GM21515 (cell line): Measurements from ENCODE around the gene POGZ.

Source experiments
- ATAC-seq: cut with Tn5 transposase; IDR thresholded peaks from one replicate; pipeline ENCODE4 v1.9.1; 2021; ENCODE audit not compliant: unreplicated experiment

The POGZ gene

DNA sequence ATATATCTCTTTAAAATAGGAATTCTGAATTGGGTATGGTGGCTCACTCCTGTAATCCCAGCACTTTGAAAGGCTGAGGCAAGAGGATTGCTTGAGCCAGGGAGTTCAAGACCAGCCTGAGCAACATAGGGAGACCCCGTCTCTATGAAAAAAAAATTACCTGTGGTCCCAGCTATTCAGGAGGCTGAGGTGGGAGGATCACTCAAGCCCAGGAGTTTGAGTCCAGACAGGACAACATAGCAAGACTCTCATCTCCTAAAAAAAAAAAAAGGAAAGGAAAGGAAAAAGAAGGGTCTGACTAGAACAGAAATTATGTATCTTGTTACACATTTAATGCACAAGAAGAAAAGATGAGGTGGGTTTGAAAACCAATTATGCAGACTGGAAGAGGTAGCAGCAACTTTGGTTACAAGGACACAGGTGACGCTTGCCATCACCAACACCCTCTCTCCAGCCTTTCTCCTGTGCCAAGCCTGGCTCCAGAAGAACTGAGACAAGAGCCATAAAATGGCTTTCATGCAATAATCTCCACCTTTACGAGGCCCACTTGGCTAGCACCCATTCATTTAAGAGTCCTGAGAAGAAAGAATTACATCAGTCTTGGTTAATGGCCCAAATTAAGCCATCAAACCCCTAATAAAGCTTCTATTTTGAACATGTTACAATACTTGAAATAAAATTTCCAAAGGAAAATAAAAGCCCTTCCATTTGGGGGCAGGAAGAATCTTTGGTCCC lies 82.0 kb downstream of the POGZ start:
- ATAC-seq: no peak

DNA sequence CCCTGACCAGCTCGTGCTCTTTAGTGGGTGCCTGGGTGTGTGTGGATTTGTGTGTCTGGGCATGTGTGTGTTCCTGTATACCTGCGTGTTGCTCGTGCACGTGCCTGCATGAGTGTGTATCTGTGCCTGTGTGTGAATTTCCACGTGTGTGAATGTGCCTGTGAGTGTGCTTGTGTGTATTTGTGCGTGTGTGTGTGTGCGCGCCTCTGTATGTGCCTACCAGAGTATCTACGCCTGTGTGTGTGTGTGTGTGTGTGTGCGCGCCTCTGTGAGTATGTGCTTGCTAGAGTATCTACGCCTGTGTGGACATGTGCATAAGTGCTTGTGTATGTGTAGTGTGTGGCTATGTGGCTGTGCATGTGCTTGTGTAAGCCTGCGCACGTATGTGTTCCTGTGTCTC lies 86.1 kb downstream of the POGZ start:
- no peak for ATAC-seq

DNA sequence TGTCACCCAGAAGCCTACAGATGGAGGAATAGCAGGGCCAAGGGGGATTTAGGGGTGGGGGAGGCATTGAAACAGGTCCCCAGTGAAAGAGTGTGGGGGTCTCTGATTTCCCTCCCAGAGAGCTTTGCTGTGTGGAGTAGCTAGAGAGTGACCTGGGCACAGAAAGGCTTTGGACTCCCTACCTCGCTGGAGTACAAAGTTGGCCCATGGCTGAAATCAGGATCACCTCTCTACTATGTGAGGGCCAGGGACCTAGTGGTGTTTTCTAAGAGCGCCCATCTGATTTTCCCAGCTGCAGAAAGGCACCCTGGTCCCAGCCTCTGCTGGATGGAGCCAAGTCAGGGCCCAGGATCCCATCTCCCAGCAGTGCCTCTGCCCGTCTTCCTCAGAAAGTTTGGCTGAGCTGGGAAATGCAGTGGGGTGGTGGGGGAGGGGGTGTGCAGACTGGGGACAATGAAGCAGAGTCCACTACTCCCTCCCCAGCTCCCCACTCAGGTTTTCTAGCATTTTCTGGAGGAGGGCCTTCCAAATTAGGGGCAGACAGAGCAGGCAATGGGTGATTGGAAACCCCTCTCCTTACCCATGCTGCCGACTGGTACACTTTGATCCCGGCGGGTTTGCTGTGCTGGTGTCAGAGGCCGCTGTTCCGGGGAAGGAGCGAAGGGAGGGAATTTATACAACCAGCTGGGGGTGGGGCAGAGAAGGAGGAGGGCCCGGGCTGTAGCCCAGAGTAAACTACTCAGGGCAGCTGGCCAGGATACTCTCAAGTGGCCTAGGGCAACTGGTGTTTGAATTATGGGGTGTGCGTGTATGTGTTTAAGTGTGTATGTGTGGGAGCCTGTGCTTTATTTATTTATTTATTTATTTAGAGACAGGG lies 87.0 kb downstream of the POGZ start, which contains the start of gene SELENBP1:
Gene SELENBP1, minus strand, starts transcription at position 648 of the 877 bp plus-strand sequence. Its CDS starts 64 bp downstream, at position 584.
- no peak for ATAC-seq

DNA sequence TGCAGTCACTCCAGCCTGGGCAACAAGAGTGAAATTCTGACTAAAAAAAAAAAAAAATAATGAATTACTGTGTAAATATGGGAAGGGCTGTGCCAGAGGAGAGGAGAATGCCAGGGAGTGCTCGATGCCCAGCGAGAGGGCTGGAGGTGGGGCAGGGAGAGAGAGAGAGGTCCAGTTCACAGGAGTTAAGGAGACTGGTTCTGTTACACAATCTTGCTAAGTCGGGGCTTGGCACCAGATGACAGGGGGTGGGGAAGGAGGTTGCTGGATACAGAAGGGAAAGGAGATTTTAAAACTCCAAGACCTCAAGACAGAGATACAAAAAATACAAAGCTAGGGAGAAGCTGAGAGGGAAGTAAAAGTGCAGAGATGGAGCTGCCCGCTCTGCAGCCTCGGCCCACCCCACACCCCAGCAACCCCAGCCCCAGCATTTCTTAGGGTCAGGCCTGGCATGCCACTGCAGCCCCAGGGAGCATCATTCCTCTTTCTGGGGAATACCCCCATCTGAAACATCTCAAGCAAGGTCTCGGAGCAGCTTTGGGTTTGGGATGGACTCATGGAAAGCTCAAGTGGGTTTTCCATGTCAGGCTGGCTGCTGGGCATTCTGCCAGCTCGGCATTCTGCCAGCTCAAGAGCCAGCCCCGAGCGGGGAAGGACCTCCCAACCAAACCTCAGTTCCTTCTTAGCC lies 87.8 kb downstream of the POGZ start:
- no peak for ATAC-seq

DNA sequence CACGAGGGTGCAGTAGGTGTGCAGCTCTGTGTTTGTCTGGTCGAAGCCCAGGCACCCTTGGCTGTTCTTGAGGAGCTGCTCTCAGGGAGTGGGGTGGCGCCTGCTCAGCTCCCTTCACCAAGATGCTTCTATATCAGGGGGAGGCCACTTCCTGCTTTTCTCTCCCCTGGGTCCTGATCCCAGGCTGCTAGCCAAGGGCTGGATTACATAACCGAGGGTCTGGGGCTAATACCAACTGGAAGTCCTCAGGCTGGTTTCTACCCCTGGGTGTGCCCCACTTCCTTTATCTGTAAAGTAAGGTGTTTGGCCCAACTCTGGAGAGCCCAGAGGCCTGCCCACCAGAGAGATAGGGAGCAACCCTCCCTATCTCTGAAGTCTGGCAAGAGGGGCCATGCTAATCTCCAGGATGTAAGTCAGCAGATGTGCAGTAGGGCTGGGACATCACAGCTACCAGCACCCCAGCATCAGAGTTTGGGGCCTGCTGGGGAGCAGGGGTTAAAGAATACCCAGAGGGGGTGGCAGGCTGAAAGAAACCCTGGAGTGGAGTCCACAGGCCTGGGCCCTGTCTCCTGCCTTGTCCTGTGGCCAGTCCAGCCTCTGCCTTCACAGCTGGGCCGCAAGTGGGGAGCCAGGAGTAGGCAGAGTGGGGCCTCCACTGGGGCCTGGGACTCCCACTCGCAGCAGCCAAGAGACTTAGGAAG lies 88.9 kb downstream of the POGZ start:
- no peak for ATAC-seq

DNA sequence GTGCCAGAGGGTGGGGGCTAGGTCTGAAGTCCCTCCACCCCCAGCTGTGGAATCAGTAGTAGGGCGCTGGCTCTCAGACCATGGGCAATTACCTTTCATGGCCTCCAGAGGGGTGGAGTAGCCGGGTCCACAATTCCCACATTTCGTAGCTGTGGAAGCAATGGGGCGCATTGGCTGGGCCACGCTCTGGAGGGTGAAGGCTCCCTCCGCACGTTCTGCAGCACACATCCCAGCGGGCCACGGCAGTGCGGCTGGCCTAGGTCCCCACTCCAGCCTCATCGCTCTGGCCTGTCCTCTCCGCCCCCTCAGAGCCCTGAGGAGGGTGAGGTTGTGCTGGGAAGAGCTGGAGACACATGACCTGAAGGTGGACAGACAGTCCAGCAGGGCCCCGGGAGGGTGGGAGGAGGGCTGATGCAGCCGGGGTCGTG lies 89.7 kb downstream of the POGZ start:
- no peak for ATAC-seq

DNA sequence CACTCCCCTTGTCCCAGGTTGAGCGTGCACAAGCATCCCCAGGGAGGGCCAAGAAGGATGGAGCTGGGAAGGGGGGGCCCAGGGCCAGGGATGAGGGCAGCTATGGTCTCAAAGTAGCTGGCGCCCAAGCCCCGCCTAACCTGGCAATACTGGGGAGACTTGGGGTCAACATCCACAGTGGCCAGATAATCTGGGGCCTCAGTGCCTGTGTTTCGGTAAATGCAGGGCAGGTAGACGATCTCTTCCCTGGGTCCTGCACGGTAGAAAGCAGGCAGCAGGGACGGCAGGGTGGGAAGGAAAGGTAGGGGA lies 90.0 kb downstream of the POGZ start:
- no peak for ATAC-seq

DNA sequence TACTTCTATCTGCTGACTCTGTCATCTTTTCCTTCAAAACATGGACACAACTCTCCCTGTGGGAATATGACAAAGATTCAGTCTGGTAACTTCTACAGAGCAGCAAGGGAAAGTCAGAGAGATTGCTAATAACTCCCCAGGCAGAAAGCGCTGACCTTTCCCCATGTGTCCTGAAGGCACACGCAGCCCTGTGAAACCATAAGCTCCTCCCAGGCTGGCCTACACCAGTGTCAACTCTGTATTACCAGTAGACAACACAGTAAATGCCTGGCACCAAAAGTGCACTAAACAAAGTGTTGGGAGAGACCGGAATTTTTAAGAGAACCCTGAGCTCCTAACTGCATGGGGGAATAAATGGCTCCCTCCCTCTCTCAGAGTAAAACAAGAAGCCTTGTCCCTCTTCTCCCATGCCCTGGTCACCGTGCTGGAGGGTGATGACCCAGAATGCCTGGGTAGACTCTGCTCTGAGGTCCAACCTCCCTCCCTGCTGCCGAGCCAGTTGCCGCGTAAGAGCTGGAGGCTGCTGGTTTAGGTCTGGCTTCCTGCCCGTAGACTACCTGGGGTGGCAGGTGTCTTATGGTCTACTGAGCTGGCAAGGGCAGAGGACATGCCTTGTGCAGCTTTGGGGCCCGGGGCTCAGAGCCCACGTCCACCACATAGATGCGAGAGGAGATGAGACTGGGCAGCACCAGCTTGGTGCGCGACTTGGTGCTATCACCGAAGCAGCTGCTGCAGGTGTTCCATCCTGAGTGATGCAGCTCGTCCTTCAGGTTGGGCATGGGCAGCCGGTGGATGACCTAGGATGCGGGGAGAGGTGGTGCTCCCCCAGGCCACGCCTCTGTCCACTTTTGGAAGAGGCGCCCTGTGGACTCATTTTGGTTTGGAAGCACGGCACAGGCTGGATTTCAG lies 90.6 kb downstream of the POGZ start:
- no peak for ATAC-seq

DNA sequence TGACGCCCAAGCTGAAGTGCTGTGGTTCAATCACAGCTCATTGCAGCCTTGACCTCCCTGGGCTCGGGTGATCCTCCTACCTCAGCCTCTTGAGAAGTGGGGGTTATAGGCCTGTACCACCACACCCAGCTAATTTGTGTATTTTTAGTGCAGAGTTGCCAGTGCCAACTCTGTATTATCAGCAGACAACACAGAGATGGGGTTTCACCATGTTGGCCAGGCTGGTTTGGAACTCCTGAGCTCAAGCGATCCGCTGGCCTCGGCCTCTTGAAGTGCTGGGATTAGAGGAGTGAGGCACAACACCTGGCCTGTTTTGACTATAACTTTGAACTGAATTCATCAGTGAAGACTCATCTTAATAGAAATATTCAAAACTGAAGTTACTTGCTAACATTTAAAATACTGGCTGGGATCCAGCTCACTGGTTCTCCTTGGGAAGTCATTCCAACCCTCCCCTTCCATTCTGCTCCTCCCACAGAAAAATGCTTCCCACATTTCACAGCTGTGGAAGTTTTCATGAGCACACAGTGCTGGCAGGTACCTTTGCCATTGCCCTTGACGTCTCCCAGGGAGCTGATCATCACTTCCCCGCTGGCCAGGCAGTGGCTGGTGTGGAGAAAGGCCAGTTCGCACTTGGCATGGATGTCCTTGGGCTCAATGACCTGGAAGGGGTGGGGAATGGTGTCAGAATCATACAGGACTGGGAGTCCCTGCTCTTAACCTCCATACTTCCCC lies 91.5 kb downstream of the POGZ start:
- ATAC-seq: no peak

DNA sequence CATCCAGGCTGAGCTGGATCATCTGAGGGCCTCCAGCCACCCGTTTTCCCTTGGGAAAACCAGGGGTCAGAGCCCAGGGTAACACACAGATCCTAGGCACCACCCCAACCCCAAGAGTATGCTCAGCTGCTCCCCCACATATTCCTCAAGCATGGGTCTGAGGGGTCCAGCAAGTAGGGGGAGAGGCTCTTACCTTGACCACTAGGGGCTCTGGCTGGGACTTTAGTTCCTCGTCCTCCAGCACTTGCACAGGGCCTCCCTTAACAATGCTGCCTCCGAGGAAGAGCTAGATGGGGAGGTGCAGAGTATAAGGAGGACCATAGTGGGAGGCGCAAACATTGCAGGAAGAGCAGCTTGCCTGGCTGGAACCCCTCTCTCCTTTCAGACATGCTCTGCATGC lies 94.3 kb downstream of the POGZ start:
- no peak for ATAC-seq

DNA sequence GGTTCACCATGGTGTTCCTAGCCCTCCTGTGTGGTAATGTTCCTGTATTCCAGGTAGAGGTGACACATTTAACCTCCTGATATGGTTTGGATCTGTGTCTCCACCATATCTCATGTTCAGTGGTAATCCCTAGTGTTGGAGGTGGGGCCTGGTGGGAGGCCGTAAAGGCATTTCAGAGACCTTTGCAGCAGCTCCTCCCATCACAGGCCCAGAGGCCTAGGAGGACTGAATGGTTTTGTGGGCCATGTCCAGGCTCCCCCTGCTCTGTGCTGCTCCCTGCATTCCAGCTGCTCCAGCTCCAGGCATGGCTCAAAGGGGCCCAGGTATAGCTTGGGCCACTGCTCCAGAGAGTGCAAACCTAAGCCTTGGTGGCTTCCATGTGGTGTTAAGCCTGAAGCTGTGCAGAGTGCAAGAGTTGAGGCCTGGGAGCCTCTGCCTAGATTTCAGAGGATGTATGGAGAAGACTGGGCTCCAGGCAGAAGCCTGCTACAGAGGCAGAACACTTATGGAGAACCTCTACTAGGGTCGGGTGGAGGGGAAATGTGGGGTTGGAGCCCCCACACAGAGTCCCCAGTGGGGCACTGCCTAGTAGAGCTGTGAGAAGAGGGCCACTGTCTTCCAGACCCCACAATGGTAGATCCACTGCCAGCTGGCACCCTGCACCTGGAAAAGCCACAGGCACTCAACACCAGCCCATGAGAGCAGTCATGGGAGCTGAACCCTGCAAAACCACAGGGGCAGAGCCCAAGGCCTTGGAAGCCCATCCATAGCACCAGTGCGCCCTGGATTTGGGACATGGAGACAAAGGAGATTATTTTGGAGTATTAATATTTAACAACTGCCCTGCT lies 96.8 kb downstream of the POGZ start:
- ATAC-seq: no peak

DNA sequence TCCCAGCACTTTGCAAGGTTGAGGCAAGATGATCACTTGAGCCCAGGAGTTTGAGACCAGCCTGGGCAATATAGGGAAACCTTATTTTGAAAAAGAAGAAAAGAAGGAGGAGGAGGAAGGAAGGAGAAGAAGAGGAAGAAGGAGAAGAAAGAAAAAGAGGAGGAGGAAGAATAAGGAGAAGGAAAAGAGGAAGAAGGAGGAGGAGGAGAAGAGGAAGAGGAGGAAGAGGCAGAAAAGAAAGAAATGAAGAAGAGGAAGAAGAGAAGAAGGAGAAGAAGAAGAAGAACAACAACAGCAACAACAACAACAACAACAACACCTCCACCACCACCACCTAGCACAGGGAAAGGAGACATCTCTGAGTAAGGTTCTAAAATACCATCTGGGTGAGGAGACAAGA lies 97.4 kb downstream of the POGZ start:
- no peak for ATAC-seq

DNA sequence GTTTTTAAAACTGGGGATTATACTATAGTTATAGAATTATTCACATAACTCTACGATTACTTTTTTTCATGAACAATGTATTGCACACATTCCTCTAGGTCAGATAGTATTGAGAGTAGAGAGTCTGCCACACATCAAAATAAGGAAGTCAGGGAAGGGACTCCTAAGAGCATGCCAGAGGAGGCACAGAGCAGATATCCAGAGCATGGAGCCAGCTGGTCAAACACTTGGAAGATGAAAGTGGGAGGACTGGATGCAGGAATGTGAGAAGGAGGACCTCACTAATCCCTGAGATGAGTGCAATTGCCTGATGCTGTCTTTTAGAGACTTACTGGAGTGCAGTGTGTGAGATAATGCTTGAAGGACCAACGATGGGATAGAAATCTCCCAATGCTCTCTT lies 102.6 kb downstream of the POGZ start:
- no peak for ATAC-seq
